Stimulated activated CD8-positive, alpha-beta memory T cell treated with anti-CD3 and anti-CD28 coated beads, Interleukin-7, amount 100 ng/mL, for 24 hours (primary cell): ENCODE data around the gene SORCS1.
"Not testable (repeated sequence)": the region's sequence is repeated elsewhere in the genome, so short reads cannot be mapped to it uniquely, and the experiment has no call there.

Experiments used
- DNase-seq: peaks from one replicate; pipeline ENCODE4 v3.0.0-alpha.2; 2020; ENCODE audit warnings: low read depth

The SORCS1 gene

GRCh38 chr10:106947643-106948042 lies 216.9 kb downstream of the SORCS1 start:
- DNase-seq: no peak

GRCh38 chr10:106942035-106942662 lies 222.4 kb downstream of the SORCS1 start:
- no peak for DNase-seq

- DNase-seq: no peak
These were observed 223.0 kb downstream of the SORCS1 start for GRCh38 chr10:106941297-106942034.

GRCh38 chr10:106938513-106938912 lies 226.0 kb downstream of the SORCS1 start:
- DNase-seq: no peak

- no peak for DNase-seq
These were observed 228.5 kb downstream of the SORCS1 start for GRCh38 chr10:106935978-106936451.

- DNase-seq: no peak
These were observed 232.7 kb downstream of the SORCS1 start for GRCh38 chr10:106931853-106932249.

GRCh38 chr10:106931159-106931852 lies 233.2 kb downstream of the SORCS1 start:
- DNase-seq: no peak

GRCh38 chr10:106930751-106931150 lies 233.8 kb downstream of the SORCS1 start:
- DNase-seq: no peak

- DNase-seq: no peak
These were observed 235.1 kb downstream of the SORCS1 start for GRCh38 chr10:106929291-106929895.

GRCh38 chr10:106928151-106928550 lies 236.4 kb downstream of the SORCS1 start:
- not testable (repeated sequence) for DNase-seq

- no peak for DNase-seq
These were observed 239.3 kb downstream of the SORCS1 start for GRCh38 chr10:106925191-106925590.

GRCh38 chr10:106920538-106920937 lies 244.0 kb downstream of the SORCS1 start:
- no peak for DNase-seq

GRCh38 chr10:106919871-106920282 lies 244.6 kb downstream of the SORCS1 start:
- DNase-seq: no peak

GRCh38 chr10:106917452-106918055 lies 247.0 kb downstream of the SORCS1 start:
- no peak for DNase-seq

GRCh38 chr10:106914016-106914415 lies 250.5 kb downstream of the SORCS1 start:
- DNase-seq: no peak

- DNase-seq: no peak
These were observed 251.2 kb downstream of the SORCS1 start for GRCh38 chr10:106913348-106913747.

GRCh38 chr10:106911096-106911495 lies 253.4 kb downstream of the SORCS1 start:
- no peak for DNase-seq

GRCh38 chr10:106910666-106911065 lies 253.8 kb downstream of the SORCS1 start:
- no peak for DNase-seq

- no peak for DNase-seq
These were observed 256.3 kb downstream of the SORCS1 start for GRCh38 chr10:106908225-106908624.

GRCh38 chr10:106904209-106904608 lies 260.3 kb downstream of the SORCS1 start:
- no peak for DNase-seq

- no peak for DNase-seq
These were observed 261.3 kb downstream of the SORCS1 start for GRCh38 chr10:106903180-106903579.

- DNase-seq: no peak
These were observed 264.4 kb downstream of the SORCS1 start for GRCh38 chr10:106900016-106900652.
